AG09319 (cell line): ENCODE measurements around the gene B3GALT5.

Experiments
- DNase-seq: peaks from one replicate; pipeline ENCODE4 v3.0.0-alpha.2; 2010; ENCODE audit warnings: low read depth; ENCODE audit errors: extremely low read depth
- TF ChIP-seq, protein P1 (sequence below): IDR thresholded peaks from 2 replicates; pipeline ENCODE4 v1.5.1; 2011; ENCODE audit warnings: low read depth, mild to moderate bottlenecking, inconsistent platforms, low read length, moderate library complexity

Gene B3GALT5

DNA sequence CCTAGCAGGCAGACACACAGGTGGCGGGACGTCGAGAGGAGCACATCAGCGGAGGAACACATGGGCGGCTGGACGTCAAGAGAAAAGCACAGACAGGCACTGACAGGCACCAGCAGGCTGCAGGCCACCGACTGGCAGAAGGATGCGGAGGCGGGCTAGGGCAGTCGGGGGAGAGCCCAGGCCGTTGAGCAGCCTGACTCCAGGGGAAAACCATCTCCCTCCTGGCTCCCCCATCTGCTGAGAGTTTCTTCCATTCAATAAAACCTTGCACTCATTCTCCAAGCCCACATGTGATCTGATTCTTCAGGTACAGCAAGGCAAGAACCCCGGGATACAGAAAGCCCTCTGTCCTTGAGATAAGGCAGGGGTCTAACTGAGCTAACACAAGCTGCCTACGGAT is 25.5 kb downstream of the B3GALT5 start:
- DNase-seq = no peak
- TF ChIP-seq, protein P1, sequence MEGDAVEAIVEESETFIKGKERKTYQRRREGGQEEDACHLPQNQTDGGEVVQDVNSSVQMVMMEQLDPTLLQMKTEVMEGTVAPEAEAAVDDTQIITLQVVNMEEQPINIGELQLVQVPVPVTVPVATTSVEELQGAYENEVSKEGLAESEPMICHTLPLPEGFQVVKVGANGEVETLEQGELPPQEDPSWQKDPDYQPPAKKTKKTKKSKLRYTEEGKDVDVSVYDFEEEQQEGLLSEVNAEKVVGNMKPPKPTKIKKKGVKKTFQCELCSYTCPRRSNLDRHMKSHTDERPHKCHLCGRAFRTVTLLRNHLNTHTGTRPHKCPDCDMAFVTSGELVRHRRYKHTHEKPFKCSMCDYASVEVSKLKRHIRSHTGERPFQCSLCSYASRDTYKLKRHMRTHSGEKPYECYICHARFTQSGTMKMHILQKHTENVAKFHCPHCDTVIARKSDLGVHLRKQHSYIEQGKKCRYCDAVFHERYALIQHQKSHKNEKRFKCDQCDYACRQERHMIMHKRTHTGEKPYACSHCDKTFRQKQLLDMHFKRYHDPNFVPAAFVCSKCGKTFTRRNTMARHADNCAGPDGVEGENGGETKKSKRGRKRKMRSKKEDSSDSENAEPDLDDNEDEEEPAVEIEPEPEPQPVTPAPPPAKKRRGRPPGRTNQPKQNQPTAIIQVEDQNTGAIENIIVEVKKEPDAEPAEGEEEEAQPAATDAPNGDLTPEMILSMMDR = no peak

GRCh38 chr21:39640754-39641153 is 28.0 kb downstream of the B3GALT5 start:
- no peak for DNase-seq

GRCh38 chr21:39641827-39642450 is 29.2 kb downstream of the B3GALT5 start:
- TF ChIP-seq, protein P1 = no peak
- DNase-seq = no peak

More at GRCh38 chr21:39640754-39641153, 28.0 kb downstream of the B3GALT5 start:
- TF ChIP-seq, protein P1 = no peak

DNA sequence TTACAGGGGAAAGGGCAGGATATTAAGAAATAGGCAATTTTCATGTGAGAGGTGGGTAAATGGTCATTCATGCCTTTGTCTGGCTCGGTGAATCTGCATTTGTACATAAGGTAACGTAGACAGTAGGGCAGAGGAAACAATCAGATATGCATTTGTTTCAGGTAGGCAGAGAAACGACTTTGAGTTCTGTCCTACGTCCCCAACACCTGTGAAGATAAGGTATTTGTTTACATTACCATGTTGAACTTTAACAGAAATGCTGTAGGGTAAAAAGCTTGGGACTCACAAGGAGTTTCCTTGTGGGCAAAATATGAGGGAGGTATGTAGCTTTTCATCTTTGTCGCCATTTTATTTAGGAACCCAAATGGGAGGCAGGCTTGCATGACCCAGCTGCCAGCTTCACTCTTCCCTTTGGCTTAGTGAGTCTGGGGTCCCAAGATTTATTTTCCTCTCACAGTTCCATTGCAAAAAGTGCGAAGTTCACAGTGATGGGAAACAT is 31.4 kb downstream of the B3GALT5 start:
- TF ChIP-seq, protein P1 = no peak
- no peak for DNase-seq

DNA sequence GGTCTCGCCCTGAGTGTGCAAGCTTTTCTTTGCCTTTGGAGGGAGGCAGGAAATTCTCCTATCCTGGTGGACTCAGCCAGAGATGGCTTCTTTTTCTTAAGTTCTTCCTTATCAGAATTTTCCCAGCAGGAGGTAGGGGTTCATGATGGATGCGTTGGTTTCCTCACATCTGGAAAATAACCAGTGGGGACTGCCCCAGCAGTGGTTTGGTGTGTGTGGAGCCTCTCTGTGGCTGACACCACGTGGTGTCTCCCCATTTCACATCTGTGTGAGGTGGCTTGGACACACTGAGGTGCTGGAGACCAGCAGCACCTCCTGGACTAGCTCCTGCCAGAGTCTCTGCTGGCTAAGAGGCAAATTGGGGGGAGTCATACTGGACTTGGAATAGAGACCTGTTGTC is 32.6 kb downstream of the B3GALT5 start:
- no peak for DNase-seq
- TF ChIP-seq, protein P1 = no peak

GRCh38 chr21:39647476-39647875 is 34.7 kb downstream of the B3GALT5 start:
- no peak for DNase-seq
- TF ChIP-seq, protein P1 = no peak

DNA sequence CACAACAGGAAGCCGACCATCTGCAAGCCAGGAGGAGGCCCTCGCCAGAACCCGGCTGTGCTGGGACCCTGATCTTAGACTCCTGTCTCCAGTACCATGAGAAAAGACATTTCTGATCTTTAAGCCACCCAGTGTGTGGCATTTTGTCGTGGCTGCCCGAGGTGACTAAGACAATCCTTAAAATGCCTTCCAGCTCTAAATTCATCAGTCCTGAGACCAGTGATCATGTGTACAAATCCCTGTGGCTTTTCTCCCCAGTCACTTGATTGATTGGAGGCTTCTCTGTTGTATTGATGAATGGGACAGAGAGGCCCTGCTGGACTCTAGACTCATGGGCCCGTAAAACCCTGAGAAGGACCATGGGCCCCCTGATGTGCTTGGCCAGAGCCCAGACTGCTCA is 36.1 kb downstream of the B3GALT5 start:
- TF ChIP-seq, protein P1 = no peak
- no peak for DNase-seq
